IMR-90 (cell line): ENCODE data around the gene PFKP. TPM values are rescaled to one million over a fixed set of nuclear protein-coding genes. Genes with fewer than 3 reads are reported as not detected.

Experiments
- ATAC-seq: fragments of 200-7000 bp; cut with Tn5 transposase; 2 replicates; pipeline ENCODE4 v1.9.1; 2020; ENCODE audit warnings: low read depth, mild to moderate bottlenecking, moderate library complexity
- BruUV-seq: library from RNA; stranded (reverse); fragments of 400-500 nt; replicated peaks from 2 replicates; lab custom pipeline; 2021; lab: Mats Ljungman, UMichigan
- CTCF ChIA-PET: fragments of 300-600 bp; formaldehyde crosslinking; extraction: SDS; loops from one replicate; lab custom pipeline; 2021; ENCODE audit warnings: antibody characterized with exemption; lab: Yijun Ruan, JAX
- POLR2A ChIA-PET: fragments of 300-600 bp; sonication (Branson Sonifier 250); formaldehyde crosslinking; loops from one replicate; lab custom pipeline; 2022; ENCODE audit warnings: antibody characterized with exemption; ENCODE audit not compliant: unreplicated experiment; lab: Charles Lee
- DNase-seq: peaks from one replicate; pipeline ENCODE4 v3.0.0; 2013
- H2AFZ ChIP-seq: replicated peaks from 2 replicates; pipeline ENCODE3; 2013; ENCODE audit warnings: low read length, mild to moderate bottlenecking; ENCODE audit not compliant: poor library complexity
- H2AK5ac ChIP-seq: 2 replicates; pipeline ENCODE4 v1.6.1; 2013; ENCODE audit warnings: low read depth, low read length, inconsistent platforms
- H2AK9ac ChIP-seq: replicated peaks from 2 replicates; pipeline ENCODE3; 2013; ENCODE audit warnings: mild to moderate bottlenecking, low read depth, low read length, moderate library complexity; ENCODE audit not compliant: poor library complexity
- H2BK120ac ChIP-seq: 2 replicates; pipeline ENCODE4 v1.6.1; 2013; ENCODE audit warnings: low read depth, low read length, inconsistent platforms
- H2BK15ac ChIP-seq: 3 replicates; pipeline ENCODE4 v1.6.1; 2013; ENCODE audit warnings: low read depth, low read length, inconsistent platforms
- H2BK20ac ChIP-seq: 2 replicates; pipeline ENCODE4 v1.6.1; 2013; ENCODE audit warnings: low read depth, mild to moderate bottlenecking, inconsistent platforms, low read length, moderate library complexity
- H2BK5ac ChIP-seq: 2 replicates; pipeline ENCODE4 v1.6.1; 2013; ENCODE audit warnings: mild to moderate bottlenecking, low read depth, low read length, inconsistent platforms; ENCODE audit not compliant: poor library complexity, severe bottlenecking
- H3K14ac ChIP-seq: replicated peaks from 2 replicates; pipeline ENCODE4 v1.6.1; 2013; ENCODE audit warnings: low read depth, low read length, inconsistent platforms
- H3K18ac ChIP-seq: 2 replicates; pipeline ENCODE4 v1.6.1; 2013; ENCODE audit warnings: low read depth, low read length, control low read depth
- H3K23ac ChIP-seq: 2 replicates; pipeline ENCODE4 v1.6.1; 2013; ENCODE audit warnings: low read depth, low read length, inconsistent platforms
- H3K27ac ChIP-seq: 2 replicates; pipeline ENCODE4 v1.5.1; 2013; ENCODE audit warnings: mild to moderate bottlenecking, control low read depth, low read length; ENCODE audit not compliant: insufficient read depth
- H3K27me3 ChIP-seq: 2 replicates; pipeline ENCODE4 v1.6.1; 2013; ENCODE audit warnings: low read length; ENCODE audit not compliant: control insufficient read depth, insufficient read depth
- H3K36me3 ChIP-seq: 2 replicates; pipeline ENCODE4 v1.6.1; 2013; ENCODE audit warnings: low read length, mixed read lengths; ENCODE audit not compliant: control insufficient read depth, insufficient read depth
- H3K4ac ChIP-seq: 2 replicates; pipeline ENCODE4 v1.6.1; 2013; ENCODE audit warnings: low read depth, low read length, inconsistent platforms
- H3K4me1 ChIP-seq: 2 replicates; pipeline ENCODE4 v1.6.1; 2013; ENCODE audit warnings: low read length, mixed read lengths; ENCODE audit not compliant: control insufficient read depth, insufficient read depth
- H3K4me2 ChIP-seq: 2 replicates; pipeline ENCODE4 v1.6.1; 2013; ENCODE audit warnings: low read depth, mild to moderate bottlenecking, control low read depth, low read length, moderate library complexity
- H3K4me3 ChIP-seq: 2 replicates; pipeline ENCODE4 v1.5.1; 2013; ENCODE audit warnings: low read depth, mild to moderate bottlenecking, control low read depth, low read length, moderate library complexity; ENCODE audit not compliant: insufficient read depth
- H3K56ac ChIP-seq: 2 replicates; pipeline ENCODE4 v1.6.1; 2013; ENCODE audit warnings: low read length, inconsistent platforms; ENCODE audit not compliant: insufficient read depth; ENCODE audit errors: extremely low read depth
- H3K79me1 ChIP-seq, 2 experiments: 2 replicates each; pipeline ENCODE4 v1.6.1; 2013; ENCODE audit warnings: low read length in 2 of 2, inconsistent platforms in 1 of 2, low read depth in 1 of 2
- H3K9ac ChIP-seq: 2 replicates; pipeline ENCODE4 v1.6.1; 2013; ENCODE audit warnings: low read depth, low read length, control low read depth
- H3K9me1 ChIP-seq: 2 replicates; pipeline ENCODE4 v1.6.1; 2013; ENCODE audit warnings: low read length, inconsistent platforms; ENCODE audit not compliant: insufficient read depth
- H3K9me3 ChIP-seq: 2 replicates; pipeline ENCODE4 v1.6.1; 2013; ENCODE audit warnings: low read length; ENCODE audit not compliant: control insufficient read depth, insufficient read depth
- H4K20me1 ChIP-seq: 2 replicates; pipeline ENCODE4 v1.6.1; 2013; ENCODE audit warnings: low read length, inconsistent platforms; ENCODE audit not compliant: insufficient read depth
- H4K5ac ChIP-seq: 2 replicates; pipeline ENCODE4 v1.6.1; 2013; ENCODE audit warnings: mild to moderate bottlenecking, low read depth, low read length, control low read depth
- H4K8ac ChIP-seq, 2 experiments: 2 replicates each; pipeline ENCODE4 v1.6.1; 2013; ENCODE audit warnings: low read depth in 2 of 2, low read length in 2 of 2, control low read depth in 1 of 2, inconsistent platforms in 1 of 2
- H4K91ac ChIP-seq: 2 replicates; pipeline ENCODE4 v1.6.1; 2013; ENCODE audit warnings: low read depth, low read length, inconsistent platforms; ENCODE audit not compliant: insufficient read depth
- BHLHE40 ChIP-seq: fragments of 150-350 bp; IDR thresholded peaks from 2 replicates; pipeline ENCODE4 v1.6.1; 2016; ENCODE audit warnings: mild to moderate bottlenecking, low read depth, low read length
- CEBPB ChIP-seq: IDR thresholded peaks from 2 replicates; pipeline ENCODE4 v1.6.1; 2012; ENCODE audit warnings: low read depth, low read length, improper control_type of control experiment
- CHD1 ChIP-seq: IDR thresholded peaks from 2 replicates; pipeline ENCODE4 v1.6.1; 2012; ENCODE audit warnings: low read depth, low read length, improper control_type of control experiment
- CTCF ChIP-seq: conservative IDR thresholded peaks from 2 replicates; pipeline ENCODE4 v1.5.1; 2012; ENCODE audit warnings: mild to moderate bottlenecking, low read depth, low read length, improper control_type of control experiment
- ELK1 ChIP-seq: fragments of 150-350 bp; IDR thresholded peaks from 2 replicates; pipeline ENCODE4 v1.6.1; 2016; ENCODE audit warnings: low read depth, mild to moderate bottlenecking, low read length, moderate library complexity, borderline replicate concordance
- FOS ChIP-seq: fragments of 150-350 bp; IDR thresholded peaks from 2 replicates; pipeline ENCODE4 v1.6.1; 2016; ENCODE audit warnings: low read depth, low read length
- MAFK ChIP-seq: IDR thresholded peaks from 2 replicates; pipeline ENCODE4 v1.6.1; 2012; ENCODE audit warnings: low read depth, low read length, improper control_type of control experiment
- MAZ ChIP-seq: IDR thresholded peaks from 2 replicates; pipeline ENCODE4 v1.6.1; 2012; ENCODE audit warnings: low read depth, mild to moderate bottlenecking, low read length, improper control_type of control experiment, moderate library complexity, borderline replicate concordance
- MXI1 ChIP-seq: IDR thresholded peaks from 2 replicates; pipeline ENCODE4 v1.6.1; 2012; ENCODE audit warnings: low read depth, mild to moderate bottlenecking, low read length, moderate library complexity, borderline replicate concordance
- NFE2L2 ChIP-seq: fragments of 150-350 bp; IDR thresholded peaks from 2 replicates; pipeline ENCODE4 v1.6.1; 2016; ENCODE audit warnings: low read depth, mild to moderate bottlenecking, low read length
- POLR2A ChIP-seq: IDR thresholded peaks from 2 replicates; pipeline ENCODE4 v1.6.1; 2012; ENCODE audit warnings: mild to moderate bottlenecking, low read depth, low read length
- RAD21 ChIP-seq: IDR thresholded peaks from 2 replicates; pipeline ENCODE4 v1.6.1; 2012; ENCODE audit warnings: low read length, improper control_type of control experiment
- RCOR1 ChIP-seq: IDR thresholded peaks from 2 replicates; pipeline ENCODE4 v1.6.1; 2012; ENCODE audit warnings: mild to moderate bottlenecking, low read length, improper control_type of control experiment; ENCODE audit not compliant: insufficient replicate concordance
- RFX5 ChIP-seq: IDR thresholded peaks from 2 replicates; pipeline ENCODE4 v1.8.0; 2012; ENCODE audit warnings: low read depth, mild to moderate bottlenecking, low read length, moderate library complexity
- SMC3 ChIP-seq: fragments of 150-350 bp; IDR thresholded peaks from 2 replicates; pipeline ENCODE4 v1.6.1; 2016; ENCODE audit warnings: low read depth, mild to moderate bottlenecking, antibody characterized with exemption, low read length, moderate library complexity
- USF2 ChIP-seq: fragments of 150-350 bp; IDR thresholded peaks from 2 replicates; pipeline ENCODE4 v1.6.1; 2017; ENCODE audit warnings: mild to moderate bottlenecking, antibody characterized with exemption, low read length, low read depth
- WGBS, 2 experiments: methylation state at CpG; one replicate each; pipeline versions ENCODE4 v1.1.5 to v1.1.7; 2013; ENCODE audit warnings: missing lambda C conversion rate in 2 of 2; ENCODE audit not compliant: insufficient read length in 1 of 2; ENCODE audit errors: extremely low coverage in 2 of 2; 5-methylcytosine and 5-hydroxymethylcytosine counted together
- dilution Hi-C: fragments of 300-500 bp; cut with HindIII; formaldehyde crosslinking; loops from one replicate; pipeline ENCODE4 v1.14.3; 2018; ENCODE audit warnings: low sequenced_read_pairs; ENCODE audit not compliant: unreplicated experiment
- in situ Hi-C: fragments of 300-500 bp; cut with MboI; formaldehyde crosslinking; loops from 3 replicates; pipeline ENCODE4 v1.14.3; 2019; ENCODE audit warnings: low sequenced_read_pairs, inconsistent platforms, mixed read lengths
- intact Hi-C: fragments of 100-400 bp; cut with micrococcal nuclease; formaldehyde crosslinking; loops from 2 replicates; pipeline ENCODE4 v1.10.0; 2022
- polyA plus RNA-seq, 3 experiments: library from polyadenylated mRNA; depleted of rRNA; stranded (reverse); fragments of >200 nt; gene quantifications; 2 replicates each; pipeline ENCODE4 v1.2.3, GENCODE V29; 2012; ENCODE audit warnings: low replicate concordance in 1 of 3
- total RNA-seq: library from RNA; depleted of rRNA; stranded (reverse); fragments of >200 nt; gene quantifications from 2 replicates; pipeline ENCODE4 v1.2.3, GENCODE V29; 2012

PFKP gene
- total and polyA plus RNA-seq, 2 of the 4 experiments (the other 2 are of a cell fraction) = 223 to 294 TPM

GRCh38 chr10:3103646-3104045 lies 36.3 kb downstream of the PFKP start:
- Histone ChIP-seq H2BK5ac (no peak overlapping the region), H3K27ac (no peak overlapping the region), H3K4ac (no peak overlapping the region), H3K27me3 (no peaks in the 10 kb centered on the region), H4K20me1 (peaks cover 24% of the 10 kb centered on the region), H3K56ac (no peak overlapping the region), H3K9me3 (no peaks in the 10 kb centered on the region), H2BK15ac (no peak overlapping the region; the same call in 2 of the 3 replicates), H3K18ac (no peak overlapping the region), H3K36me3 (peaks cover 68% of the 10 kb centered on the region), H4K8ac (no peak overlapping the region), H3K9me1 (peaks cover 32% of the 10 kb centered on the region), H3K4me1 (peaks cover 25% of the 10 kb centered on the region), H3K23ac (no peak overlapping the region), H2BK120ac (no peak overlapping the region), H2BK20ac (no peak overlapping the region), H2AK9ac (no peak overlapping the region), H4K5ac (no peak overlapping the region), H3K4me3 (no peak overlapping the region), H3K79me1 (peaks cover 41 to 76% of the 10 kb centered on the region in 2 experiments), H3K14ac (no peak overlapping the region), H2AFZ (no peak overlapping the region), H4K91ac (no peak overlapping the region; the same call in 1 of the 2 replicates), H3K4me2 (no peak overlapping the region), H2AK5ac (no peak overlapping the region; the same call in 1 of the 2 replicates), H3K9ac (no peak overlapping the region)
- dilution Hi-C loops (no loop called here), intact Hi-C loops (no loop called here), in situ Hi-C loops (no loop called here)
- DNase-seq (no peak), ATAC-seq (no peak)
- CTCF ChIA-PET = no interaction called here
- POLR2A ChIA-PET = no interaction called here
- 94% methylated on average over 23 of the region's 30 CpGs; no CpG with 5 or more reads in 1 of the 2 experiments for WGBS, 2 experiments
- BruUV-seq = no TSS peak
- TF ChIP-seq BHLHE40 (no peak), POLR2A (no peak), CTCF (no peak), SMC3 (no peak), ELK1 (no peak), MAFK (no peak), RCOR1 (no peak), USF2 (no peak), CEBPB (no peak), CHD1 (no peak), RFX5 (no peak), MAZ (no peak), NFE2L2 (no peak), FOS (no peak), RAD21 (no peak), MXI1 (no peak)
